CD14-positive monocyte (primary cell): ENCODE results near the gene DBF4. TPM values are rescaled to one million over a fixed set of nuclear protein-coding genes. Genes with fewer than 3 reads are reported as not detected.

Source experiments
- DNase-seq, 3 donors: peaks; one replicate each; pipeline ENCODE4 v3.0.0-alpha.2; 2011 to 2022
- H2AFZ ChIP-seq: 2 replicates; pipeline ENCODE4 v1.6.0; 2012; ENCODE audit warnings: mild to moderate bottlenecking, low read depth, low read length, inconsistent platforms; ENCODE audit not compliant: insufficient read depth, poor library complexity, severe bottlenecking
- H3K27ac ChIP-seq, 2 donors: 1 replicate in 1 of 2; 2 replicates in 1 of 2; pipeline ENCODE4 v1.5.1; 2012 to 2013; ENCODE audit warnings: low read length in 2 of 2, control low read depth in 1 of 2, inconsistent platforms in 1 of 2, low read depth in 1 of 2, mild to moderate bottlenecking in 1 of 2
- H3K27me3 ChIP-seq, 2 donors: one replicate each; pipeline versions ENCODE4 v1.6.0 to v1.6.1; 2011 to 2013; ENCODE audit warnings: low read length in 2 of 2; ENCODE audit not compliant: control insufficient read depth in 2 of 2, insufficient read depth in 2 of 2
- H3K36me3 ChIP-seq, 2 donors: replicated peaks in 1 of 2; 1 replicate in 1 of 2; 2 replicates in 1 of 2; pipeline versions ENCODE4 v1.5.1 to v1.6.1; 2012 to 2013; ENCODE audit warnings: low read length in 2 of 2, control low read depth in 1 of 2, inconsistent platforms in 1 of 2, mild to moderate bottlenecking in 1 of 2; ENCODE audit not compliant: insufficient read depth in 2 of 2, control insufficient read depth in 1 of 2
- H3K4me1 ChIP-seq, 2 donors: 1 replicate in 1 of 2; 2 replicates in 1 of 2; pipeline versions ENCODE4 v1.5.1 to v1.6.1; 2012 to 2013; ENCODE audit warnings: low read length in 2 of 2, control low read depth in 1 of 2, inconsistent platforms in 1 of 2, mild to moderate bottlenecking in 1 of 2, moderate library complexity in 1 of 2; ENCODE audit not compliant: insufficient read depth in 2 of 2, control insufficient read depth in 1 of 2
- H3K4me2 ChIP-seq: replicated peaks from 2 replicates; pipeline ENCODE3; 2012; ENCODE audit warnings: low read length, moderate library complexity, mild to moderate bottlenecking; ENCODE audit not compliant: poor library complexity, severe bottlenecking; ENCODE audit errors: extremely low read depth
- H3K4me3 ChIP-seq, 3 experiments: fragments of 200-600 bp in 1 of 3; sonication (generic) in 1 of 3; replicated peaks in 1 of 3; 1 replicate in 2 of 3; 2 replicates in 1 of 3; pipeline ENCODE4 v1.5.1; 2011 to 2013; ENCODE audit warnings: low read length in 3 of 3, mild to moderate bottlenecking in 3 of 3, control low read depth in 2 of 3, low read depth in 2 of 3, inconsistent platforms in 1 of 3, moderate library complexity in 1 of 3
- H3K79me2 ChIP-seq: 2 replicates; pipeline ENCODE4 v1.6.0; 2012; ENCODE audit warnings: mild to moderate bottlenecking, control low read depth, inconsistent platforms, low read length, moderate library complexity; ENCODE audit not compliant: insufficient read depth
- H3K9ac ChIP-seq: 2 replicates; pipeline ENCODE4 v1.6.0; 2017; ENCODE audit warnings: low read length, mild to moderate bottlenecking; ENCODE audit not compliant: insufficient read depth, poor library complexity, severe bottlenecking
- H3K9me3 ChIP-seq, 2 donors: replicated peaks in 1 of 2; 1 replicate in 1 of 2; 2 replicates in 1 of 2; pipeline versions ENCODE4 v1.5.1 to v1.6.1; 2012 to 2013; ENCODE audit warnings: low read length in 2 of 2, control low read depth in 1 of 2; ENCODE audit not compliant: control insufficient read depth in 1 of 2, insufficient read depth in 1 of 2
- H4K20me1 ChIP-seq: 2 replicates; pipeline ENCODE4 v1.6.0; 2012; ENCODE audit warnings: mild to moderate bottlenecking, low read length, control low read depth, moderate library complexity; ENCODE audit not compliant: insufficient read depth
- H3K27ac Mint-ChIP-seq, 7 donors: one replicate each; pipeline ENCODE4 v1.8.0; 2020; ENCODE audit warnings: mild to moderate bottlenecking in 7 of 7, mixed read lengths in 7 of 7, moderate library complexity in 6 of 7, inconsistent platforms in 2 of 7
- H3K27me3 Mint-ChIP-seq, 3 donors: one replicate each; pipeline ENCODE4 v1.8.0; 2021 to 2022; ENCODE audit warnings: low read depth in 3 of 3, mild to moderate bottlenecking in 3 of 3, mixed read lengths in 3 of 3, moderate library complexity in 3 of 3, inconsistent platforms in 1 of 3
- H3K36me3 Mint-ChIP-seq, 2 donors: one replicate each; pipeline ENCODE4 v1.8.0; 2020; ENCODE audit warnings: mixed read lengths in 2 of 2, inconsistent platforms in 1 of 2, mild to moderate bottlenecking in 1 of 2
- H3K4me1 Mint-ChIP-seq: one replicate; pipeline ENCODE4 v1.8.0; 2020; ENCODE audit warnings: mild to moderate bottlenecking, mixed read lengths
- H3K4me3 Mint-ChIP-seq, 2 donors: one replicate each; pipeline ENCODE4 v1.8.0; 2020; ENCODE audit warnings: mild to moderate bottlenecking in 2 of 2, mixed read lengths in 2 of 2, moderate library complexity in 1 of 2
- H3K9me3 Mint-ChIP-seq, 7 donors: one replicate each; pipeline ENCODE4 v1.8.0; 2020 to 2022; ENCODE audit warnings: mixed read lengths in 7 of 7, mild to moderate bottlenecking in 6 of 7, moderate library complexity in 6 of 7, inconsistent platforms in 2 of 7
- WGBS: methylation state at CpG from one replicate; pipeline ENCODE4 v1.1.5; 2013; ENCODE audit warnings: missing lambda C conversion rate; ENCODE audit not compliant: insufficient coverage; 5-methylcytosine and 5-hydroxymethylcytosine counted together
- intact Hi-C, 2 donors: fragments of 100-400 bp; cut with micrococcal nuclease; formaldehyde crosslinking; loops; one replicate each; pipeline versions ENCODE4 v1.15.0 to v1.15.1; 2023
- polyA plus RNA-seq, 3 donors: library from polyadenylated mRNA; depleted of rRNA in 1 of 3; unstranded in 2 of 3; stranded (reverse) in 1 of 3; fragments of 300-500 nt in 2 of 3; fragments of >200 nt in 1 of 3; fragmentation: Illumina TruSeq in 2 of 3; gene quantifications; 1 replicate in 2 of 3; 2 replicates in 1 of 3; pipeline ENCODE4 v1.2.3, GENCODE V29; 2012 to 2021
- TF ChIP-seq, protein P1 (sequence below): fragments of 200-600 bp; IDR thresholded peaks from one replicate; pipeline ENCODE4 v1.8.0; 2022; ENCODE audit warnings: antibody characterized with exemption, mild to moderate bottlenecking

DBF4 gene
- polyA plus RNA-seq, 3 donors: 2.6 to 7.3 (median 6.7) TPM

DNA sequence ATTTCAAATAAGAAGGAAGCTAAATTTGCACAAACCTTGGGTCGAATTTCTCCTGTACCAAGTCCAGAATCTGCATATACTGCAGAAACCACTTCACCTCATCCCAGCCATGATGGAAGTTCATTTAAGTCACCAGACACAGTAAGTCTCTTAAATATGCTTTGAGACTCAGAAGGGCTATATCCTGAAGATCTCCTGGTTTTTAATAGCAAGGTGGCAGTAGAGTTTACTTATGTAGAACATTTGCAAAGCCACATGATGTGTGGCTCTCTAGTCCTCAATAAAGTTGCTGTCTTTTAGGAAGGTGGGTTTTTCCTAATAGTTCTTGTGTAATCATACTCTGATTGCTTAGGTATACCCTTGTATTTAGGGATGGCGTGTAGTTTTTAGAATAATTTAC is 8.7 kb downstream of the DBF4 start:
- no peak overlapping the region for H3K27ac ChIP-seq
- Mint-ChIP-seq H3K27ac (peak overlapping the region in 1 of 7 donors; percentile 7), H3K4me1 (no peaks in the 10 kb centered on the region), H3K9me3 (no peaks in the 10 kb centered on the region), H3K4me3 (no peak overlapping the region), H3K36me3 (peaks cover 39 to 53% of the 10 kb centered on the region in 2 donors), H3K27me3 (no peaks in the 10 kb centered on the region)
- H2AFZ ChIP-seq: no peak overlapping the region
- intact Hi-C loops: loop anchor here (5.0 to 10.0 kb wide), 3 partner anchors 83 to 570 kb away; no protein-coding TSS in a partner anchor
- no peaks in the 10 kb centered on the region for H3K9me3 ChIP-seq
- no peak for DNase-seq
- no peak overlapping the region for H3K4me3 ChIP-seq
- peaks cover 56% of the 10 kb centered on the region for H3K79me2 ChIP-seq
- no peak overlapping the region for H3K4me2 ChIP-seq
- WGBS: no CpG with 5 or more reads among the region's 2 CpGs
- H4K20me1 ChIP-seq: no peaks in the 10 kb centered on the region
- no peaks in the 10 kb centered on the region for H3K4me1 ChIP-seq
- peaks cover 28 to 62% of the 10 kb centered on the region in 2 donors for H3K36me3 ChIP-seq
- H3K27me3 ChIP-seq: no peaks in the 10 kb centered on the region
- H3K9ac ChIP-seq: no peak overlapping the region
- TF ChIP-seq, protein P1, sequence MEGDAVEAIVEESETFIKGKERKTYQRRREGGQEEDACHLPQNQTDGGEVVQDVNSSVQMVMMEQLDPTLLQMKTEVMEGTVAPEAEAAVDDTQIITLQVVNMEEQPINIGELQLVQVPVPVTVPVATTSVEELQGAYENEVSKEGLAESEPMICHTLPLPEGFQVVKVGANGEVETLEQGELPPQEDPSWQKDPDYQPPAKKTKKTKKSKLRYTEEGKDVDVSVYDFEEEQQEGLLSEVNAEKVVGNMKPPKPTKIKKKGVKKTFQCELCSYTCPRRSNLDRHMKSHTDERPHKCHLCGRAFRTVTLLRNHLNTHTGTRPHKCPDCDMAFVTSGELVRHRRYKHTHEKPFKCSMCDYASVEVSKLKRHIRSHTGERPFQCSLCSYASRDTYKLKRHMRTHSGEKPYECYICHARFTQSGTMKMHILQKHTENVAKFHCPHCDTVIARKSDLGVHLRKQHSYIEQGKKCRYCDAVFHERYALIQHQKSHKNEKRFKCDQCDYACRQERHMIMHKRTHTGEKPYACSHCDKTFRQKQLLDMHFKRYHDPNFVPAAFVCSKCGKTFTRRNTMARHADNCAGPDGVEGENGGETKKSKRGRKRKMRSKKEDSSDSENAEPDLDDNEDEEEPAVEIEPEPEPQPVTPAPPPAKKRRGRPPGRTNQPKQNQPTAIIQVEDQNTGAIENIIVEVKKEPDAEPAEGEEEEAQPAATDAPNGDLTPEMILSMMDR: no peak

DNA sequence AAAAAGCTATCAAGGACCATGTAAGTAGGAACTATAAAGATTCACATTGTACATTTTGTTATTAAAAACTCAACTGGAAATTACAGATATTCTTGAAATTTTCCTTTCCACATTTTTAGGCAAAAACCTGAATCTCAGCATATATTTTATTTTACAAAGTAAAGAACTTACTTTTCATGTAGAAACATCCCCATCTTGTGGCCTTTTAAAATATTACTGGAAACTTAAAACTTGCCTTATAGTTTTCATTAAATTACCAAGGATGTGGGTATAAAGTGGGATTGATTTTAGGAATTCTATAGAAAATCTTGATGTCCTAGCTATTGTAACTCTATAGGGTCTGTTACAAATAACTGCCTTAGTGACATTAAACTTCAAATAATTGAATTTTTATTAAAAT is 10.6 kb downstream of the DBF4 start:
- no peak overlapping the region for H3K27ac Mint-ChIP-seq
- H3K4me3 Mint-ChIP-seq: no peak overlapping the region
- no peaks in the 10 kb centered on the region for H3K27me3 Mint-ChIP-seq
- no peak overlapping the region for H3K27ac ChIP-seq
- no peak overlapping the region for H3K9ac ChIP-seq
- no peaks in the 10 kb centered on the region for H3K27me3 ChIP-seq
- H3K36me3 Mint-ChIP-seq: peaks cover 40 to 56% of the 10 kb centered on the region in 2 donors
- no peak overlapping the region for H3K4me2 ChIP-seq
- no peaks in the 10 kb centered on the region for H3K4me1 ChIP-seq
- DNase-seq: peak in 2 of 3 donors; percentile 32 to 59
- H3K36me3 ChIP-seq: peaks cover 23 to 63% of the 10 kb centered on the region in 2 donors
- TF ChIP-seq, protein P1: peak; percentile 73
- H3K4me3 ChIP-seq: no peak overlapping the region
- no peaks in the 10 kb centered on the region for H3K9me3 ChIP-seq
- intact Hi-C loops: loop anchor here (5.0 to 10.0 kb wide), 3 partner anchors 85 to 572 kb away; no protein-coding TSS in a partner anchor
- peaks cover 51% of the 10 kb centered on the region for H3K79me2 ChIP-seq
- H3K9me3 Mint-ChIP-seq: no peaks in the 10 kb centered on the region
- no peaks in the 10 kb centered on the region for H3K4me1 Mint-ChIP-seq
- H4K20me1 ChIP-seq: no peaks in the 10 kb centered on the region
- H2AFZ ChIP-seq: no peak overlapping the region
